NT2/D1 (cell line): ENCODE results near the gene SPATA12.

Source experiments
- SUZ12 ChIP-seq: IDR thresholded peaks from 2 replicates; pipeline ENCODE4 v1.6.1; 2011; ENCODE audit not compliant: insufficient read length, insufficient read depth; ENCODE audit errors: extremely low read depth
- YY1 ChIP-seq: IDR thresholded peaks from 2 replicates; pipeline ENCODE4 v1.6.1; 2011; ENCODE audit not compliant: insufficient read length, insufficient read depth
- ZNF274 ChIP-seq: IDR thresholded peaks from 2 replicates; pipeline ENCODE4 v1.6.1; 2011; ENCODE audit warnings: mild to moderate bottlenecking, low read depth, low read length

- TF ChIP-seq ZNF274 (no peak), YY1 (no peak), SUZ12 (no peak)
Measured at GRCh38 chr3:57015912-57016311, 44.6 kb upstream of the SPATA12 start.
